Activated gamma-delta T cell (primary cell): ENCODE measurements around the gene MAST4.
"Not testable (repeated sequence)": the region's sequence is repeated elsewhere in the genome, so short reads cannot be mapped to it uniquely, and the experiment has no call there.

ENCODE experiments used
- DNase-seq: peaks from one replicate; lab custom pipeline; 2025; lab: John Stamatoyannopoulos, UW

Gene MAST4

GRCh38 chr5:67090040-67090439 is 493.8 kb downstream of the MAST4 start:
- no peak for DNase-seq

- no peak for DNase-seq
Observed at GRCh38 chr5:67090593-67090992, 494.4 kb downstream of the MAST4 start.

DNA sequence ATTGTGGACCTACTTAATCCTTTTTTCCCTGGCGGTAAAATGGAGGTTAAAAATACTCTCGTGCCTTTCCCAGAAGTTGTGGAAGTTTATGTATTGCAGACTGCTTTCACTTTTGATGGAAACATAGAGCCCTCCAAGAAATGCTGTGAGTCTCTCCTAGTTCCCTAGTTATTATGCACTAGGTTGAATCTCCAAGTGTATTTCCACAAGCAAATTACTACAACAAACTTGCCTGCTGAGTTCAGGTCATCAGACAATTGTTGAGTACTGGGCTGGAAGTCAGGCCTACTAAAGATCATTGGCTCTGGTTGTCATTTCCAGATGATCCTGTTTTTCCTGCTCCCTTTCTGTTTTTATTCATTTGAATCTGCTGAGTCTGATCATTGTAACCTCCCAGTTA is 496.3 kb downstream of the MAST4 start:
- no peak for DNase-seq

- DNase-seq, result no peak
Observed at GRCh38 chr5:67093279-67093678, 497.1 kb downstream of the MAST4 start.

GRCh38 chr5:67094476-67095300 is 498.5 kb downstream of the MAST4 start:
- no peak for DNase-seq

DNA sequence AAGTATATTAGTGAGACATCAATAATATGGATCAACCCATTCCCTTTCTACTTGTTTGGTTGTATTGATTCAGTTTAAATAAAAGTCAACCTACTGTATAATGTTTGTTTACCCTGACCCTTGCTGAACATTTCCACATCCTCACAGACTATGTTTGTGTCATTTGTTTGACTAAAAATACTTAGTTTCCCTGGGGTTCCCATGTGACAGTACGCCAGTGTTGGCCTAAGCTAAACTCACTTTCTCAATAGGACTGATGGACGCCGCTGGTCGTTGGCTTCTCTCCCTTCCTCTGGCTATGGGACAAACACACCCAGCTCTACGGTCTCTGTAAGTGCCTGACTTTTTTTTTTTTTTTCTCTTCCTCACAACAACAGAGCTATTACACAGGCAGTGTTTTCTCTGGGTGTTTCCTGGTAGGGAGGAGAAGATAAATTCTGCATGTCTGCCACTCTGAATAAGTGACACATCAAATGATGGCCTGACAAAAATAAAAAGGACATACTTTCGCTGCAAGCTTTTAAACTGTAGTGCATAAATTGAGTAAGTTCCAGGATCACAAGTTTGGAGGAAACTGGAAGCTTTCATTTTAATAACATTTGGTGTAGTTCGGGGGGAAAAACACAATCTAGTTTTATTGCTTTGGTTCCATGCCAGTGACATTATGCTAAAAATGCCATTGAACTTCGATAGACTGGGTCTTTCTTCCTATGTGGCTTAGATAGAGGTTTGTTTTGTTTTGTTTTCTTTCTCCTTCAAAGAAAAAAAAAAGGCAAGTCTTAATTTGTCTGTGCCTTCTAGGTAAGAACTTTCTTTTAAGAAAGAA is 499.4 kb downstream of the MAST4 start:
- DNase-seq, result no peak

- no peak for DNase-seq
Observed at GRCh38 chr5:67098656-67099055, 502.5 kb downstream of the MAST4 start.

- no peak for DNase-seq
Observed at GRCh38 chr5:67100301-67100700, 504.1 kb downstream of the MAST4 start.

DNA sequence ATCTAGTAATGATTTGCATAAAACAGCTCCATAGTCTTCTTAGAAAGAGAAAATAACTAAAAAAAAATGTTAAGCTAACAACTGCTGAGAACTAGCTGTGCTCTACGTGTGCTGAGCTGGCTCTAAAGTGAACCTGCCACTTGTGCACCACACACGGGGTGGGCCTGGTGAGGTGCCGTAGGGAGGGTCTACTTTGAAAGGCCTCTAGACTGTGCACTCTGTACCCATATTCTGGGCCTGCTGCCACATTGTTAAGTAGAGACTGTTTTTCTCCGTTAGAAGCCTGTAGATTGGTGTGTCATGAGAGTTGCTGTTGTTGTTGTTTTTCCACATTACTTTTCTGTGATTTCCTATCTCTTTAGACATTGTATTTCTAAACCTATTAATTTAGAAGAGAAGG is 506.5 kb downstream of the MAST4 start:
- DNase-seq, result no peak

GRCh38 chr5:67104859-67105258 is 508.7 kb downstream of the MAST4 start:
- DNase-seq, result no peak

DNA sequence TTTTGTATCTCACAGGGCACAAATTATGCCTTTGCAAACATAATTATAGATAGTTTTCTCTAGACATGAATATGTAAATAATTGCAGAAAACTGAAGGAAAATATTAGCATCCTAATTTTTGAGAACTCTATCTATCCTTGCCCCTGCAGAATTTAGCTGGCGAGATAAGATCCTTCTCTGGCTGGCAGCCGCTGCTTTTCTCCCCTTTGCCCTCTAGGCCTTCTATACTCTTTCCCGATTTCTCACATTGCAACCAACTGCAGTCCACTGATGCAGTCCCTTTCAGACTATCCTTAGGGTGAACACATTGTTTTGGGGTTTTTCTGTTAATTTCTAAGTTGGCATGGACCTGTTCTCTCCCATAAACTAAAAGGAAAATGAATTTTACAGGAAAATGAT is 509.1 kb downstream of the MAST4 start:
- DNase-seq, result no peak

DNA sequence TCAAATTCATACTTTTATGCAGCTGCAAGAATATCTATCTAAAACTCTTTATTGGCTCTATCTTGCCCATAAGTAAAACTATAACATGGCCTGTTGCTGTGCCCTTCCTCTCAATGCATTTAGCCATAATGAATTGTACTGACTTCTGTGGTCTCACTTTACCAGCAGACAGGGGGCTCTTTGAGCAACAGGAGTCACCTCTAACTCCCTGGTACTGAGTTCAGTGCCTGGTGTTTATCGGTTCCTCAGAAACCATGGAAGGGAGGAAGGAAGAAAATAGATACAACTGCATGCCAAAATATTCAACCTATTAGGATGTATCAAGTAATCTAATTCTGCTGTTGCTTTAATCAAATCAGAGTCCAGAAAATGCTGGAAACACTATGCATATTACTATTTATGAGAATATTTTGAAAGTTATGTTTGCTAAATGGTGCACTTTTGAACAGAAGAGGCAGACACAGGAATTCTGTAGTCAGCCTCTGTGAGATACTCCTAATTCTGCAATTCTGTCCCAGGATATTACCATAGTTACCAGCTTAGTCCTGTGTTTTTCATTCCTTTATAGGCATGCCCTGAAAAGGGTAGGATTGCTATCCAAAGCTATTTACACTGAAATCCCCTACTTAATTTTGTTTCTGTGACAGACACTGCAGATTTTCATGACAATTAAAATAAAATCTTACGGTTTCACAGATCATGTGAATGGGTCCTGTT is 510.6 kb downstream of the MAST4 start:
- no peak for DNase-seq

GRCh38 chr5:67111779-67112178 is 515.6 kb downstream of the MAST4 start:
- DNase-seq, result no peak

DNA sequence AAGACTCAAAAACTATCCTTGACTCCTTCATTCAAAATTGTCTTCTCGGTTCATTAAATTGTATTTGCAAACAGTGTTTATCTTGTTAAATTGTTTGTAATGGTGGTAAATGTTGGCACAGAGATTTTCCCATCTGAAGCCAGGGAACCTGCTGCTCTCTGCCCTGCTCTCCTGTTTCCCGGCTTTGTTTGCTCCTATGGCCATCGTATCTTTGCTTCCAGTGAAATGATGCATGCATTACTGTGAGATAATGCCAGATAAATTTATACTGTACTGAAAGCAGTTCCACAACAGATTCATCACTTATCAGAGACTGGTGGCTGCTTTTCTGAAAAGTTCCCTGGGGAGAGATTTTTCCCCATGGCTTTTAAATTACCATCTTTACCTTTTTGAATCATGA is 519.1 kb downstream of the MAST4 start:
- no peak for DNase-seq

DNA sequence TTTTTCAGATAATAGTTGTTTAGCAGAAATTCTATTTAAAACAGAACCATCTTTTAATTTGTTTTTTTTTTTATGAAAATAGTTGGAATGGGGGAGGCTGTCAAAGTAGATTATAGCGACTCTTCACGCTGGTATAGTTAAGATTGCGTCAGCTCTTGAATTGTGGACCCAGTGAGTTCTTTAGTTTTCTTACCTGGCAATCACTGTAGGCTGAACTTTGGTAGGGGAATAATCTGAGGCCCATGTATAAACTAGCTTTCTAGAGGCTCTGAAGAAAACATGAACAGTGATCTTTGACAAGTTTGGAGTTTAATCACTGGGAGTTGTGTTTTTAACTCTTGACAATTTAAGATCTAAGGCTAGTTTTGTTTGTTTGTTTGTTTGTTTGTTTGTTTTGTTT is 519.6 kb downstream of the MAST4 start:
- DNase-seq, result no peak

DNA sequence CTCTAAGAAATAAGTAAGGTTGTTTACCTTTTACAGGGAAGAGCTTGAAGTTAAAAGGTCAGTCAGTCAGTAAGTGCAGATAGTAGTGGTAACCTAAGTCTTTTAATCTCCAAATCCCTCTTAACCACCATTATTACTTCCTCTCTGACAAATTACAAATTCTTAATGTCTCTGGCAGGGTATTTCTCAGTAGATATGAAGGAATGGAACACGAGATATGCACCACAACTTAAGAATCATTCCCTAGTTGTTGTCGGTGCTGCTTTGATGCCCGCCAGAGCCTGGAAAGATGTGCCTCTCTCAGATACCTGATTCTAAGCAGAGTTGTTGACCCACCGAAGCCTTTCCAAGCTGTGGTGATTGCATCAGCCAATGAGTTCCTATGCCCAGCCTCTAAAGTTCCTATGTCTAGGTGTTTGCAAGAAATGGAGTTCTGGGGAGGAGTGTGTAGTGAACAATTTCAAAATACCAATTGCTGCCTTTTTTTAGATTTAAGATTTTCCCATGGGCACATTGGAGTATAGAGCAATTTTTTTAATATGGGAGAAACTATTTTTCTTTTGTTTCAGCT is 521.9 kb downstream of the MAST4 start:
- no peak for DNase-seq

GRCh38 chr5:67119010-67119409 is 522.8 kb downstream of the MAST4 start:
- DNase-seq, result no peak

GRCh38 chr5:67120032-67120431 is 523.8 kb downstream of the MAST4 start:
- no peak for DNase-seq

GRCh38 chr5:67123819-67124218 is 527.6 kb downstream of the MAST4 start:
- no peak for DNase-seq

GRCh38 chr5:67124556-67124955 is 528.4 kb downstream of the MAST4 start:
- DNase-seq, result no peak

- not testable (repeated sequence) for DNase-seq
Observed at GRCh38 chr5:67127347-67127895, 531.2 kb downstream of the MAST4 start.

- DNase-seq, result no peak
Observed at GRCh38 chr5:67129768-67130167, 533.6 kb downstream of the MAST4 start.
